Endothelial cell of umbilical vein (primary cell): Measurements from ENCODE around the gene ALOXE3. TPM values are rescaled to one million over a fixed set of nuclear protein-coding genes. Genes with fewer than 3 reads are reported as not detected.

ENCODE experiments used
- BruUV-seq: library from RNA; stranded (reverse); fragments of 400-500 nt; replicated peaks from 2 replicates; lab custom pipeline; 2021; lab: Mats Ljungman, UMichigan
- CTCF ChIA-PET: fragments of 300-600, 350-600 bp; sonication (Branson Sonifier 250); formaldehyde crosslinking; loops from one replicate; lab custom pipeline; 2021; ENCODE audit warnings: antibody characterized with exemption, inconsistent platforms; lab: Charles Lee
- POLR2A ChIA-PET: fragments of 300-600, 350-600 bp; sonication (Branson Sonifier 250); formaldehyde crosslinking; loops from one replicate; lab custom pipeline; 2021; ENCODE audit warnings: antibody characterized with exemption, inconsistent platforms; lab: Charles Lee
- DNase-seq: peaks from one replicate; pipeline ENCODE4 v3.0.0-alpha.2; 2011; ENCODE audit warnings: low read depth, low spot score
- FAIRE-seq: peaks from 2 replicates; lab custom pipeline; 2011; peaks lifted over from hg19 to GRCh38; lab: Jason Lieb, UNC
- H2AFZ ChIP-seq: 2 replicates; pipeline ENCODE4 v1.6.0; 2012; ENCODE audit warnings: low read depth, low read length, control low read depth, inconsistent platforms
- H3K27ac ChIP-seq: 2 replicates; pipeline ENCODE4 v1.5.1; 2011; ENCODE audit warnings: low read depth, mild to moderate bottlenecking, control low read depth, low read length, moderate library complexity; ENCODE audit not compliant: insufficient read depth
- H3K27me3 ChIP-seq, 2 experiments: 2 replicates each; pipeline versions ENCODE4 v1.6.0 to v1.6.1; 2011; ENCODE audit warnings: low read length in 2 of 2, mixed read lengths in 1 of 2; ENCODE audit not compliant: control insufficient read depth in 2 of 2, insufficient read depth in 2 of 2
- H3K36me3 ChIP-seq, 2 experiments: 2 replicates in 1 of 2; 3 replicates in 1 of 2; pipeline ENCODE4 v1.5.1; 2011; ENCODE audit warnings: low read length in 2 of 2, mild to moderate bottlenecking in 1 of 2, moderate library complexity in 1 of 2; ENCODE audit not compliant: control insufficient read depth in 2 of 2, insufficient read depth in 2 of 2; ENCODE audit errors: extremely low read depth in 1 of 2
- H3K4me1 ChIP-seq: 3 replicates; pipeline ENCODE4 v1.5.1; 2011; ENCODE audit warnings: mild to moderate bottlenecking, low read length; ENCODE audit not compliant: control insufficient read depth, insufficient read depth; ENCODE audit errors: extremely low read depth
- H3K4me2 ChIP-seq: 2 replicates; pipeline ENCODE4 v1.6.1; 2011; ENCODE audit warnings: low read length, control low read depth, mixed read lengths; ENCODE audit not compliant: insufficient read depth
- H3K4me3 ChIP-seq, 3 experiments: fragments of 200-600 bp in 1 of 3; sonication (generic), shearing (Covaris generic) in 1 of 3; replicated peaks in 1 of 3; 2 replicates each; pipeline ENCODE4 v1.5.1; 2011 to 2016; ENCODE audit warnings: control low read depth in 3 of 3, low read length in 3 of 3, mild to moderate bottlenecking in 2 of 3, inconsistent platforms in 1 of 3, low read depth in 1 of 3, moderate library complexity in 1 of 3; ENCODE audit not compliant: insufficient read depth in 1 of 3
- H3K79me2 ChIP-seq: 2 replicates; pipeline ENCODE4 v1.6.0; 2012; ENCODE audit warnings: low read length, inconsistent platforms; ENCODE audit not compliant: control insufficient read depth, insufficient read depth
- H3K9ac ChIP-seq: replicated peaks from 2 replicates; pipeline ENCODE3; 2011; ENCODE audit warnings: low read length, control low read depth; ENCODE audit not compliant: insufficient read depth; ENCODE audit errors: extremely low read depth
- H3K9me1 ChIP-seq: replicated peaks from 3 replicates; pipeline ENCODE4 v1.6.0; 2011; ENCODE audit warnings: mild to moderate bottlenecking, low read length; ENCODE audit not compliant: control insufficient read depth, insufficient read depth; ENCODE audit errors: extremely low read depth
- H3K9me3 ChIP-seq: replicated peaks from 2 replicates; pipeline ENCODE4 v1.5.1; 2012; ENCODE audit warnings: low read length, inconsistent platforms; ENCODE audit not compliant: control insufficient read depth, insufficient read depth
- H4K20me1 ChIP-seq: replicated peaks from 2 replicates; pipeline ENCODE3; 2011; ENCODE audit warnings: mild to moderate bottlenecking, low read length; ENCODE audit not compliant: control insufficient read depth, insufficient read depth; ENCODE audit errors: extremely low read depth
- CTCF ChIP-seq, 2 donors: IDR thresholded peaks; 1 replicate in 1 of 2; 2 replicates in 1 of 2; pipeline ENCODE4 v1.5.1; 2011; ENCODE audit warnings: low read length in 2 of 2, mild to moderate bottlenecking in 2 of 2, moderate library complexity in 2 of 2, control low read depth in 1 of 2, inconsistent platforms in 1 of 2, low read depth in 1 of 2; ENCODE audit not compliant: insufficient read depth in 1 of 2; ENCODE audit errors: extremely low read depth in 1 of 2
- EZH2 ChIP-seq: IDR thresholded peaks from 2 replicates; pipeline ENCODE4 v1.6.1; 2012; ENCODE audit warnings: borderline replicate concordance, low read depth, mild to moderate bottlenecking, moderate library complexity, low read length, inconsistent platforms; ENCODE audit not compliant: severe bottlenecking
- FOS ChIP-seq: IDR thresholded peaks from 2 replicates; pipeline ENCODE4 v1.6.1; 2011; ENCODE audit warnings: mild to moderate bottlenecking, low read length, moderate library complexity, borderline replicate concordance; ENCODE audit not compliant: insufficient read depth
- GATA2 ChIP-seq: IDR thresholded peaks from 2 replicates; pipeline ENCODE4 v1.7.0; 2011; ENCODE audit warnings: low read depth, mild to moderate bottlenecking, moderate library complexity, mixed read lengths, low read length; ENCODE audit not compliant: insufficient read length, insufficient read depth
- JUN ChIP-seq: IDR thresholded peaks from 2 replicates; pipeline ENCODE4 v1.6.1; 2011; ENCODE audit warnings: borderline replicate concordance, low read depth; ENCODE audit not compliant: insufficient read length, insufficient read depth
- MAX ChIP-seq: IDR thresholded peaks from 2 replicates; pipeline ENCODE4 v1.6.1; 2011; ENCODE audit not compliant: insufficient read depth, insufficient read length
- MYC ChIP-seq: IDR thresholded peaks from one replicate; pipeline ENCODE4 v1.6.1; 2011; ENCODE audit warnings: mild to moderate bottlenecking, low read depth, low read length
- POLR2A ChIP-seq: IDR thresholded peaks from 2 replicates; pipeline ENCODE4 v1.6.1; 2012; ENCODE audit warnings: low read depth, mild to moderate bottlenecking, control low read depth, low read length
- POLR2AphosphoS5 ChIP-seq: IDR thresholded peaks from 2 replicates; pipeline ENCODE4 v1.6.1; 2012; ENCODE audit warnings: low read depth, mild to moderate bottlenecking, control low read depth, low read length, moderate library complexity; ENCODE audit not compliant: insufficient read depth
- dilution Hi-C: fragments of 300-500 bp; cut with MboI; formaldehyde crosslinking; loops from one replicate; pipeline ENCODE4 v1.15.0; 2019; ENCODE audit warnings: low sequenced_read_pairs; ENCODE audit not compliant: extremely low pct_ligation_motif_present
- intact Hi-C: fragments of 100-400 bp; cut with micrococcal nuclease; formaldehyde crosslinking; loops from one replicate; pipeline ENCODE4 v1.10.0; 2022
- polyA plus RNA-seq, 4 experiments: library from polyadenylated mRNA; depleted of rRNA in 3 of 4; stranded (reverse) in 3 of 4; unstranded in 1 of 4; fragments of >200 nt; gene quantifications; 2 replicates each; pipeline versions ENCODE4 v1.2.1 to v1.2.3, GENCODE V29; 2011 to 2012; ENCODE audit warnings: missing spikeins in 1 of 4
- total RNA-seq: library from RNA; stranded (reverse); gene quantifications from 2 replicates; pipeline ENCODE4 v1.2.3, GENCODE V29; 2021

ALOXE3 gene
- total and polyA plus RNA-seq, 2 donors (not counting 3 experiments of a cell fraction or from before 2014, with no cell fraction given), result 0.01 TPM; not detected in 1

- no TSS peak for BruUV-seq
- intact Hi-C loops, result no loop called here
- dilution Hi-C loops, result no loop called here
- H3K27ac ChIP-seq, result no peak overlapping the region
- H4K20me1 ChIP-seq, result no peaks in the 10 kb centered on the region
- no peak overlapping the region for H3K9ac ChIP-seq
- no peaks in the 10 kb centered on the region for H3K9me3 ChIP-seq
- H3K27me3 ChIP-seq, result peaks cover 12 to 13% of the 10 kb centered on the region in 2 experiments
- TF ChIP-seq FOS (no peak), CTCF (IDR thresholded peaks at IDR 0.05; ENCODE audit: extremely low read depth in 1 of 2, insufficient read depth in 1 of 2, low read depth in 1 of 2, low read length in 2 of 2) (no peak), GATA2 (no peak), JUN (no peak), MYC (no peak), MAX (no peak), POLR2AphosphoS5 (no peak), POLR2A (no peak), EZH2 (no peak)
- H3K9me1 ChIP-seq, result no peaks in the 10 kb centered on the region
- no peak for FAIRE-seq
- ChIA-PET POLR2A (no interaction called here), CTCF (interaction anchor here (1.1 to 13.4 kb wide), 6 partner anchors 9 to 43 kb away, joined by 3 to 167 read pairs (median 18); no protein-coding TSS in a partner anchor)
- no peak overlapping the region for H2AFZ ChIP-seq
- peaks cover 6% of the 10 kb centered on the region for H3K4me1 ChIP-seq
- H3K79me2 ChIP-seq, result no peaks in the 10 kb centered on the region
- no peak overlapping the region for H3K4me3 ChIP-seq
- H3K4me2 ChIP-seq, result no peak overlapping the region
- no peaks in the 10 kb centered on the region for H3K36me3 ChIP-seq
- no peak for DNase-seq
Measured at GRCh38 chr17:8084250-8084649, 34.1 kb downstream of the ALOXE3 start.
